HG03103 (cell line): ENCODE data around the gene PKNOX2.

Experiments used
- ATAC-seq: cut with Tn5 transposase; IDR thresholded peaks from one replicate; pipeline ENCODE4 v1.9.1; 2021; ENCODE audit warnings: low read depth; ENCODE audit not compliant: unreplicated experiment

The PKNOX2 gene

DNA sequence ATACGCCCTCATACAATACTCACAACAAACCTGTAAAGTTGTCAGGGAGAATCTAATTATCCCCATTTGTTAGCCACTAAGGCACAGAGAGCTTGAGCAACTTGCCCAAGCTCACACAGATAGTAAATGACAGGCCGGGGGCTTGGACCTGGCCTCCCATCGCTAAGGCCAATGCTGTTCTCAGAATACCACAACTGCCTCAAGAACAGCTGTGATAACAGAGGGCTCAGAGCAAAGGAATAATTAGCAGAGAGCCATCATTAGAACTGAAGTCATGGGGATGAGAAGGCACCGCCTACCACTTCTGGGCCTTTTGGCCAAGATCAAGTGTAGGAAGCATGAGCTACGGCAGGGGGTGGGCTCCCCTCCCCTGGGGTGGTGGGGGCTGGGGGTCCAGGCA, 232.9 kb downstream of the PKNOX2 start:
- no peak for ATAC-seq

DNA sequence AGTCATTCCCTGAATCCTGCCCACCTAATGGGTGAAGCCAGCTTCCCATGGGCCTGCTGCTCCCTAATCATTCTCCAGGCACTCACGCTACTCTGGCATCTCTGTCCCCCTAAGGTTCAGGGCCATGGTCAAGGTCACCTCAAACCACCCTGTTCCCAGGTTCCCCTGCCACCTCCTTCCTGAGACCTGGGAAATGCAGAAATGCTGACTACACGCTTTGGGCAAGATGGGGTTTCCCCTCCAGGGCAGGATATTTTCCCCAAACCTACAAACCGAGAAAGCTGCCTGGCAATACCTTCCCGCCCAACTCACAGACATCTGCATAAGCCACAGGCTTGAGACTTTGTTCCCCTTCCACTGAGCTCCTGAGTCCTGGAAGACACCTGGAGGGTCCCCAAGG, 233.9 kb downstream of the PKNOX2 start:
- no peak for ATAC-seq

DNA sequence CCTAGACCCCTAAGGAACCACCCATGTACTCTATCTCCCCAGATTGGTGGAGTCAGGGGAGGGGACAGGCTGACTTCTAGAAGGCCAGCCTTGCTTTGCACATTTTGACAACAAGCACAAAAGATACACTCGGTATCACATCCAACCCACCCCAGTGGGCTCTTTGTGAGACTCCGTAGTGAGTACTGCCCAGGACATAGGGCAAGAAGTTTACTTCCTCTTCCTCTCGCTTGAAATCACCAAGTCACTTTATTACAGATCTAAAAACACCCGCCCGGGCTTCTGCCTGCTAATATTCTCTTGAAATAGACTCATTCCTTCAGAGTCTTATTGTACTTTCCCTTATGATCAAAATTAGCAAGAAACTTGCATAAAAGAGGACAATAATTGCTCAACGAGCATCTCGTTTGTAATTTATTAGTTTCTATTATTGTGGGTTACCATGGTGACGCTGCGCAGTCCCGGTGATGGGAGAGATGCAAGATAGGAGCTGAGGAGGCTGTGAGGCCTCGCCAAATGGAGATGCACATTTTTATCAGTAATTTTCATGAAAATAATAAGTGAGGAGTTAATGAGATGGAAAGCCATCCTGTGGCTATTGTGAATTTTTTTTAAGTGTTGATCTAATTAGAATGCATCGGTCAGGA, 234.6 kb downstream of the PKNOX2 start:
- no peak for ATAC-seq

DNA sequence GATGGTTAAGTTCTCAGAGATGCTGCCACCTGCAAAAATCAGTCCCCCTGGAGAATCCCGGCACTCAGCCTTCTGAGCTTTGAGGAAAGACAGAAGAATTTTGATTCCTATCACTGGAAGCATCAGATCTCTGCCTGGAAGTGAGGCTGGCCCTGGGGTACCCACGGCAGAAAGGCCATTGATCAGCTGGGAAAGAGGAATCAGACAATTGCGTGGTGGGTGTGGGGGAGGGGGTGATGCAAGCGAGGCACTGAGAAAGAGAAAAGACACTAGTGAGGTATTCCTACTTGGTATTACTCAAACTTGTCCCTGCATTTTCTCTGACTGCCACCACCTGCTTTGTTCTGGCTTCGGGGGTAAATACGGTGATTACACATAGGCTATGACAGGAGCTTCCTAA, 235.4 kb downstream of the PKNOX2 start:
- no peak for ATAC-seq

DNA sequence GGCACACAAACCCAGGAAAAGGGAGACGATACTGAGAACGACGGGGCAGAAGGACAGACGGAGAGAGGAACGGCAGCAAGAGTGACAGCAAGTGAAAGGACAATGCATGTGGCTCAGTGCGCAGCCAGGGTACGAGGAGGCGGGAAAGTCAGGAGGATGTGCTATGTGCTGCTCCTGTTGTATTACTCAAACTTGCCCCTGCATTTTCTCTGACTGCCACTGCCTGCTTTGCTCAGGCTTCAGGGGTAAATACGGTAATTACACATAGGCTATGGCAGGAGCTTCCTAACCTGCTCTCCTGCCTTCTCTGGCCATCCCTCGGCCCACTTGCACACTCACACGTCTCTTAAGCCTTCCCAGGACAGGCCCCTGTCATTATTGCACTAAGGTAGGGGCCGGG, 236.7 kb downstream of the PKNOX2 start:
- no peak for ATAC-seq

DNA sequence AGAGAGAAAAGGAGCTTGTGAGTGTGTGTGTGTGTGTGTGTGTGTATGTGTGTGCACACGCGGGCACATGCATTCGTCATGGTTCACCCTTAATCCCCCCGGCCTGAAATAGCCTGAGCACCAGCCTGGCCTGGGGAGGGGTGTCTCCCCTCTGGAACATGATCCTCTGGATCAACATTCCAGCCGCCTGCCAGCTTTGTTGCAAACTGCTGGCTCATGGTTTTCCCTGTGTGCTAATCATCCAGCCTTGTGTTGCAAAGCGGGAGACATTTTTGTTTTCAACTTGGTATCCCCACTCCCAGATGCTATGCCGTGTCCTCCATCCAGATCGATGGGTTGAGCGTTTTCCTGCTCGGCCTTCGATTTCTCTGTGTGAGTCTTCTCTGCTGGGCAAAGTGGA, 237.2 kb downstream of the PKNOX2 start:
- ATAC-seq, result no peak

DNA sequence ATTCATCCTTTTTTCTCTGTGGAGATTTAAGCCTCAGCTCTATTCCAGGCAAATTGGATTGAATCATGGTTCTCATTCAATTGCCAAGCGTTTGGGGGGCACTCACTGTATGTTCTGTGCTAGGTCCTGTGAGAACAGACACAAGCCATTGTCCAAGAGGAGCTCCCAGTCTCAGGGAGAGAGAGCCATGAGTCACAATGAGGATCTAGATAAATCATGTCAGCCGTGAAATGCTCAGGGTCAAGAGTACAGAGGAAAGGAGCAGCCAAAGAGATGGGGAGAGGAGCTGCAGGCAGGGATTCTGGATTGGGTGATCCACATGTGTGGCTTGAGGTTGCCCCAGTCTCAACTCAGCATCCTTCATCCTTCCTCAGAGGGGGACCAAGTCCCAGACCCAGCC, 237.9 kb downstream of the PKNOX2 start:
- no peak for ATAC-seq

DNA sequence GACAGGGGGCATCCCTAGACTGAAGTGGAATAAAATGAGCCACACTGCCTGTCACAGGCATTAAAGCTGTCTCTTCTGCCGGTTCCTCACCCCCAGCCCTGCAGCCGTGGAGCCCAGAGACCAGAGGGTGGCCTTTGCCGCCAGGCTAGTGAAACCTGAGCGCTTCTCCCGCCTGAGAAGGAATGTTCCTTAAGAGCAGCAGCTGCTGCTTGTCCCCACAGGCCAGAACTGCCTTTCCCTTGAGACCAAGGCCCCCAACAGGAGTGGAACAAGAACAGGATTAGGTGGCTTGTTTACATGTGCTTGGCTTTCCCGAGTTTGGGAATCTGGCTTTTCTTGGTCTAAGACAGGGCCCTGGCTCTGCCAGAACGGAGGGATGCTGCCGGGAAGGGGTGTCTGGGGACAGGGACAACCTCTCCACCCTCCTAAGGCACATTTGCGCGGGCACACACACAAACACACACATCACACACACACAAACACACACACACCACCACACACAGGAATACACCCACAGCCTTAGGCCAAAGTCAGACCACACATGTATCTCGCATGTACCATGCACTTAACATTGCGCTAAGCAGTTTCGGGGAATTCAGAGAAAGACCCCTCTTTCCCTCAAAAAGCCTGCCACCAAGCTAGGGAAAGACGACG, 239.7 kb downstream of the PKNOX2 start:
- ATAC-seq, result no peak

DNA sequence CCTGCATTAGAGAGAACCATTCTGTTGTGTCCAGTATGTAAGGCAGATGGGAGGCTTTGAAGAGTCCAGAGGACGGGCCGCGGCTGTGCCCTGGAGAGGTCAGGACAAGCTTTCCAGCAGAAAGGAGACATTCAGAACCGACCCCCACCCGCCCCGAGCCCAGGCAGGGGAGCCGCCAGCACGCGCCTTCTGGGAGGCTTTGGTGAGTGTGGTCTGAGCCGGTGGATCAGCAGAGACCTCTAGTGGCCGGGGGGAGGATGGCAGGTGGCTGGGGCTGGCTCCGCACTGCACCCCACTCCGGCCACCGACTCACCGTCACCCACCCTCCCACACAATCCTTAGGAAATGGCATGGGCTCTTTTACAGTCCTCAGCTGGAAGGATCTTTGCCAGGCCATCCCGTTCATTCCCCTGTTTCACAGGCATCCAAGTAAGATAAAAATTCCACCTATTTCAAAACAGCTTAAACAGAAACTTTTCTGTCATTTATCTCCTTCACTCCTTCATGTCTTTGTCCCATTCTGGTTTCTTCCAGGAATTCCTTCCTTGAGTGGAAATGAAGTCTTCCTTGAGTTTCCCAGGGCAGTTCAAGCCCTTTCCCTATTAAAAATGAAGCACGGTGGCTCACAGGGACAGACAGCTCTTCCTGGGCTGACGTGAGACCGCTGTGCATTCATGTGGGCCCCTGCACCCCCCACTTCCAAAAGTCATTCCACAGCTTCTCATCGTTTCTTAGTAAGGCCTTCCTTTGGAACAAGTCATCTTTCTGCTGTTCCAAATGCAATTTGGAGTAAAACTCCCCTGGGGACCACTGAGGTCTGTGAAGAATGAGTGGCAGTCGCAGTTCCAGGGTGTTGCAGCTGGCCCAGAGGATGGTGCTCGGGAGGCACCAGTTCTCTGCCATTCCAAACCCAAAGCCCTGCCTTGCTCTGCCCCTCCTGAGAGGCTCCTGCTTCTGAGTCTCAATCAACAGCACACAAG, 240.6 kb downstream of the PKNOX2 start:
- peak; percentile 81 for ATAC-seq

DNA sequence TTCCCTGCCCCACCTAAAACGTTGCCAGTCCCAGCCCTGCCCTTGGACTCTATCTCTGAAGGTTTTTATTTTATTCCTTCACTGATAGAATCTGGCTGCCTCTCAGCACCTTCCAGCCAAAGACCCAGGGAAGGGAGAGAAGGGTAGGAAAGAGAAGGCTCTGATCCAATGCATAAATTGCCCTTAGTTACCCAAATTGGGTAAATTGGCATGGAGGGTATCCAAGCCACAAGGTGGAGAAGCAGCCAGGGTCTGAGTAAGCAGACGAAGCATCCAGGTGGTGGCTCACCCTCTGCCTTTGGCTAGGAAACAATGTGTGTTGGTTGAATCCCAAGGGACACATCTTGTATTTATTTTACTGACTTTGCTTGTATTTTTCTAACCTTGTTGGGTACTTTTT, 242.5 kb downstream of the PKNOX2 start:
- no peak for ATAC-seq

DNA sequence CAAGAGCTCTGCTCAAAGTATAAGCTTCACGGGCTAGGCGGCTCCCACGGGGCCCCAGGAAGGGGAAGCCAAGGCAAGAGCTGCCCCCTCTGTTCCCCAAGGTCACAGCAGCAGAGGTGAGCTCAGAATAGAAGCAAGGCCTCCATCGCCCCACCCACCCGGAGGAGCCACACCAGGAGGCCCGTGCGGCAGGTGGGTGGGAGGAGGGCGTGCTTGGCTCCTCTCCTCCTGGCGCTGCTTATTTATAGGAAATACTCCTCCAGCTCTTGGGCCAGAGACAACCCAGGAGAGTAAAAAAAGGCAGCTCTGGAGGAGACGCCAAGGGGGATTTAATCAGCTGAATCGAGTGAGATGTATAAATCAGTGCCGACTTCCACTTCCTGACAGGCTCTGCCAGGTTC, 243.8 kb downstream of the PKNOX2 start:
- ATAC-seq, result no peak

DNA sequence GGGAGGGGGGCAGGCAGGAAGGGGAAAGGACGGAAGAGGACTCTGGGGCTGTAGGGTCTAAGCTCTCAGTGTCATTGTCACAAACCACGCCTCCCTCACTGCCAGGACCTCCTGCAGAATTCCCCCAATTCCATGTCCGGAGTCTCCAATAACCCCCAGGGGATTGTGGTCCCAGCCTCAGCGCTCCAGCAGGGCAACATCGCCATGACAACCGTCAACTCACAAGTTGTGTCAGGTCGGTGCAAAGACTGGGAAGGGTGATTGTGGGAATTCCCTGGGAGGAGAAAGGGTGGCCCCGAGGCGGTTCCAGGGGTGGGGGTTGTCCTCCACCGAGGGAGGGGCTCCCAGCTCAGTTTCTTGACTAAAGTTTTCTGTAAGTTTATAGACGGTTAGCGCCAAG, 245.5 kb downstream of the PKNOX2 start:
- no peak for ATAC-seq

DNA sequence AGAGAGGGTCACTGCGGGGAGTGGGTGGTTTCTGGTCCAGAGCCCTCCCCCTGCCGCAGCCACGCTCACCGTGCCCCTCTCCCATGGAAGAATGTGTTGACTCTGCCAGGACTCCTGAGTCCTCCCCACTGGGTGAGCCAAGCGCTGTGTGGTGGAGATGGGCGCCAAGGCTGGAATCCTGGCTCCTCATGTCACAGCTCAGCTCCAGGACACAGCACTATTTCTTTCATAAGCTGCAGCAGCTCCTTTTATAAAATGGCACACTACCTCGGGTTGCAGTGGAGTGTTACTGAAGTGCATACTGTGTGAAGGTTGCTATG, 247.6 kb downstream of the PKNOX2 start:
- no peak for ATAC-seq

DNA sequence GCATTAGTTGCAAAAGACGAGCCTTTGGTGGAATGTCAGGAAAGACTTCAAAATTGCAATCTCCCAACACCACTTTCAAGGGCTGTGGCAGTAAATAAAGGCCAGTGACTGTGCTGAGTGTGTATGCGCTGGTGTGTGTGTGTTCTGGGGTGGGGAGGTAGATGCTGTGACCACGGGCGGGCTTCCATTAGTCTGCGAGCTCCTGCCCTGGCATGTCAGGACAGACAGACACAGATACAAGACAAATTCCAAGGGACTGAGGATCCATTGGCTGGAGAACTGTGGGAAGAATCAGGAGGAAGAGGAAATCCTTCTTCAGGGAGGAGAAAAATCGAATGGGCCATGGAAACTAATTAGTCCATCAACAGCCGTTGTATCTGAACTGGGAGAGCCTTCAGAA, 248.0 kb downstream of the PKNOX2 start:
- no peak for ATAC-seq

DNA sequence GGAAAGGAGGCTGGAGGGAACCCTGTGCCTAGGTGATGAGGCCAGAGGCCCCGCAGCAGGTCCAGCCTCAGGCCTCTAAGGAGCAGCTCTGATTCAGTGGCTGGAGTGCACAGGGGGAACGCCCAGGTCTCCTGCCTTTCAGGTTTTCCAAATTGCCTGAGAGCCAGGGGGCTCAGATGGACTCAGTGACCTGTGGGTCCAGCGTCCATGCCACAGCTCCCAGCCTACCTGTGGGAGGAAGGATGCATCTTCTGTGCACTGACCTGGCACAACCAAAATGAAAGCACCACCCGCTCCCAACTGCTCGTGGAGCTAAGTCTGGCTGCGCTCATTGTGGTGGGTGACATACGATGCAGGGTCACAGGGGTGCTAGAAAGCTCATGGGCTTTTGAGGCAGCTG, 248.7 kb downstream of the PKNOX2 start:
- ATAC-seq, result no peak

DNA sequence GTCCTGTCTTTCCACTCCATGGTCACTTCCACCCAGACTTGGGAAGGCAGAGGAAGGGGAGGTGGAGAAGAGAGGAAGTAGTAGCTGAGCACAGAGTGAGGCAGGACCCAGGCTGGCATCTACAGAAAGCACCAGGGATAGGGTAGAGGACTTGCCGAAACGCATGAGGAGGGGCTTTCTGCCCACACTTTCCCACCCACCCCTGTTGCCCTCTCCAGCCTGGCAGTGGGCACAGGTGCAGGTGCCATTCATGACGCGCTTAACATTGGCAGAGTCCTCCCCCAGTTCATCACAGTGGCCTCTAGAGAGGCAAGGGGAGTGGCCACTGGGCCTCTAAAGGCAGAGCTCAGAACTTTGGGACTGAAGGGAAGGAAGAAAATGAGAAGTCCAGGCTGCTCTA, 249.6 kb downstream of the PKNOX2 start:
- no peak for ATAC-seq

DNA sequence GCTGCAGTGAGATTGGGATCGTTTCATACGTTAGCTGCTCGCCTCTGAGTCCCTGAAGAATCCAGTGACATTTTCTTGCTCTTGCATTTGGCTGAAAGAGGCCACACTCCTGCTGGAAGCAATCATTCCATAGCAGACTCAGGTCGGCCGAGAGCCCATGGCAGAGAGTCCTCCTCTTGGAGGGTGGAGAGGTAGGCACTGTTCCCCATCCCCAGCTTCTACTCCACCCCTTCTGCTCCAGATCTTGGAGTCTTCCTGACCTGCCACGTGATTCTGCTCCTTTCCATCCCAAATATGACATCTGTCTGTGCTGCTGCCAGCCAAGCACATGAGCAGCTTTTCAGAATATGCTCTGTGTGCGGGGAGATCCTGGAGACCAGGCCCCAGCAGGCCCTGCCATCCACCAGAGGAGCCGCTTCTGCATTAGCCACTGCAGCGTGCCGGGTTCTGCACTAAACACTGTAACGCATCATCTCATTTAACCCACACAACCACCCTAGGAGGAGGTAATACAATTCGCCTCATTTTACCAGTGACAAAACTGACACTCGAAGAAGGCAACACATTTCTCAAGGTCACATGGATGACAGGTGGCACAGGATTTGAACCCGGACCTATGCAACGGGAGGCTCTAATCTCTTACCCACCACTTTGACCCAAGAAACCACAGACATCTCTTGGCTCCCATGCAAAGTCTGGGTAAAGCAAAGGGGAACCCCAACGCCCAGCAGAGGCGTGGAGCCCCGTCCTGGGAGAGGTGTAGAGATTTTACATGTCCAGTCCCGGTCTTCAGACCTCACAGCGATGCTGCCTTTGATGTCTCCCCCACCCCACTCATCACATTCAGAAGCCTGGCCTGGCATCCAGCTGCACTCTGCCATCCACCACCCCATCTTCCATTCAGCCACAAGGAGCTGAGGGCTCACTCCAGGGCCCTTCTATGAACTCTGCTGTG, 252.7 kb downstream of the PKNOX2 start:
- no peak for ATAC-seq

DNA sequence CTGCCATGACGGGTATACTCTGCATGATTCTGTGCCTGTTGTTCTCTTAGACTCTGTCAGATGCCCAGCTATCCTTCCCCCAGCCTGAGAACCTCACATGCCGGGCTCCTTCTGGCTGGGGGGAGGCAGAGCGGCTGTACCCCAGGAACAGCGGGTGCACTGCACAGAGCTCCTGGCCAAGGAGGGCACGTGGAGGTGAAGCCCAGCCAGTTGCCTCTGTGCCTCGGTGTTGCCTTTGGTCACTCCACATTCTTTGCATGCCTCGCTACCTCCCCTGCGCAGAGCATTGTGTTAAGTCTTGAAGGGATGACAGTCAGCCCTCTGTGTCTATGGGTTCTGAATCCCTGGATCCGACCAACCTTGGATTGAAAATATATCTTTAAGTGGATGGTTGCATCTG, 253.8 kb downstream of the PKNOX2 start:
- ATAC-seq, result no peak

DNA sequence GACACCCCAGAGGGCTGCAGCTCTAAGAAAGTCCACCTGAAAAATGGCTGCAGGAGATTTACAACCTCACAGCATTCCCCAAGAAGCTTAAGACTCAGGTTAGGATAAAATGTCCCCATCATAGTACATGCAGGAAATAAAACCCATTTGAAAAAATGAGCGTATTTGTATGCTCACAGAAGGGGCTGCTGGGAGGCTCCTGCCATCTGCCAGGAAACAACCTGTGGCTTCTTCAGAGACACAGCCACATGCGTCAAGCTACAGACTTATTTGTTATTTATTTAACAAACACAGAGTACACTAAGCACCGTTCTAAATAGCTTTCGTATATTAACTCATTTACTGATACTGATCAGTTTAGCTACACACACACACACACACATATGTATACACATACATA, 258.1 kb downstream of the PKNOX2 start:
- no peak for ATAC-seq

DNA sequence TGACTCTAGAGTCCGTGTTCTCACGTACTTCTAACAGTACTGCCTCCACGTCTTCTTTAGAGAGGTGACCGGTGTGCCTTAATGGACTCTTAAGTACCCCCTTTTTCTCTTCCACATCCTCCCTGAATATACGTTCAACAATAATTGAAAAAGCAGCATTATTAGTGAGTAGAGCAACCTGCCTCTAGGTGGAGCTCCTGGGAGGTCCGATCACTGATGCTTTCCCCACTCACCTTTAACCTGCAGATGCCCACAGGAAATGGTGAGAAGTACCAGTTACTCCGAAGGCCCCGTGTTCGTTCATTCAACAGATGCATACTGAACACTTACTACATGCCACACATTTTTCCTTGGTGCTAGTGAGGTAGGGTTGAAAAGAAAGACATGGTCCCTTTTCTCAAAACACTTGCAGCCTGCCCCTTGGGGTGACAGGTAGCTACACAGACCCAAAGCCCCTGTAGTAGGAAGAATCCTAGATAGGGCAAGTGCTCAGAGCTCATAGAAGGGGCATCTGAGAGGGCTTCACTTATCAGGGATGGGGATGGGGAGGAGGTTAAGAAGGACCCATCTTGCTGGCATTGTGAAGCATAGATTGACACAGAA, 258.8 kb downstream of the PKNOX2 start:
- peak; percentile 51 for ATAC-seq
